ENCODE data around the gene PRKCE. TPM values are rescaled to one million over a fixed set of nuclear protein-coding genes. Genes with fewer than 3 reads are reported as not detected.
A peak's percentile ranks its signal among the peaks of the same experiment; 100 is the strongest.

PRKCE gene
- total RNA-seq, 1 experiment from 2014 or later, result 12.1 TPM

DNA sequence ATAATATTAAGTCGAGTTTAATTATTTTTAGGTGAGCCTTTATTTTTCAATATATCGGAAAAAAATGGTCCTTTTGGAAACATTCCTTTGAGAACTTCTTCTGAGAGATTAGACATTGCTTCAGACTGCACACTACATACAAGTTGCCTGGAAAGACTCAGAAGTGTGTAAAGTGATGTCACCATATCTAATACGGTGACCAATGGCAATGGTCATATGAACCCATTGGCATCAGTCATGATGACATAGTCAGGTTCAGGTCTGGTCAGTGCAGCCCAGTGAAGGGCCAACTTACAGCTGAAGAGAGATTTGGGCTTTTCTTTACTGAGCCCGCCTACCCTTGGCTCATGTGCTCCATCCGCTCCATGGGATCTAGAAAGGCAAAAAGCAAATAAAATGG lies 362.3 kb downstream of the PRKCE start:
- H3K4me3 Mint-ChIP-seq (ENCODE audit: unreplicated experiment), result no peak overlapping the region
- H3K9me3 Mint-ChIP-seq (ENCODE audit: unreplicated experiment), result no peaks in the 10 kb centered on the region
- CTCF ChIA-PET, result interaction anchor here (0.5 to 2.6 kb wide), 12 partner anchors 10 to 447 kb away, joined by 3 to 13 read pairs (median 5); no protein-coding TSS in a partner anchor
- intact Hi-C loops (cut with micrococcal nuclease), result loop anchor here (5.0 kb wide), 2 partner anchors 49 to 599 kb away; no protein-coding TSS in a partner anchor
- peaks cover 23% of the 10 kb centered on the region for H3K36me3 Mint-ChIP-seq (ENCODE audit: insufficient read depth, unreplicated experiment)
- no peak overlapping the region for H3K27ac Mint-ChIP-seq (ENCODE audit: low read depth, unreplicated experiment)
- no TSS peak for BruUV-seq (replicated peaks)
- no peak for DNase-seq (ENCODE audit: unreplicated experiment)
- TF ChIP-seq, protein P1, sequence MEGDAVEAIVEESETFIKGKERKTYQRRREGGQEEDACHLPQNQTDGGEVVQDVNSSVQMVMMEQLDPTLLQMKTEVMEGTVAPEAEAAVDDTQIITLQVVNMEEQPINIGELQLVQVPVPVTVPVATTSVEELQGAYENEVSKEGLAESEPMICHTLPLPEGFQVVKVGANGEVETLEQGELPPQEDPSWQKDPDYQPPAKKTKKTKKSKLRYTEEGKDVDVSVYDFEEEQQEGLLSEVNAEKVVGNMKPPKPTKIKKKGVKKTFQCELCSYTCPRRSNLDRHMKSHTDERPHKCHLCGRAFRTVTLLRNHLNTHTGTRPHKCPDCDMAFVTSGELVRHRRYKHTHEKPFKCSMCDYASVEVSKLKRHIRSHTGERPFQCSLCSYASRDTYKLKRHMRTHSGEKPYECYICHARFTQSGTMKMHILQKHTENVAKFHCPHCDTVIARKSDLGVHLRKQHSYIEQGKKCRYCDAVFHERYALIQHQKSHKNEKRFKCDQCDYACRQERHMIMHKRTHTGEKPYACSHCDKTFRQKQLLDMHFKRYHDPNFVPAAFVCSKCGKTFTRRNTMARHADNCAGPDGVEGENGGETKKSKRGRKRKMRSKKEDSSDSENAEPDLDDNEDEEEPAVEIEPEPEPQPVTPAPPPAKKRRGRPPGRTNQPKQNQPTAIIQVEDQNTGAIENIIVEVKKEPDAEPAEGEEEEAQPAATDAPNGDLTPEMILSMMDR (IDR thresholded peaks at IDR 0.05; ENCODE audit: unreplicated experiment), result no peak
- H3K27me3 Mint-ChIP-seq (ENCODE audit: insufficient read depth, unreplicated experiment), result no peaks in the 10 kb centered on the region
- POLR2A ChIA-PET, result no interaction called here
- H3K4me1 Mint-ChIP-seq (ENCODE audit: insufficient read depth, unreplicated experiment), result no peaks in the 10 kb centered on the region

DNA sequence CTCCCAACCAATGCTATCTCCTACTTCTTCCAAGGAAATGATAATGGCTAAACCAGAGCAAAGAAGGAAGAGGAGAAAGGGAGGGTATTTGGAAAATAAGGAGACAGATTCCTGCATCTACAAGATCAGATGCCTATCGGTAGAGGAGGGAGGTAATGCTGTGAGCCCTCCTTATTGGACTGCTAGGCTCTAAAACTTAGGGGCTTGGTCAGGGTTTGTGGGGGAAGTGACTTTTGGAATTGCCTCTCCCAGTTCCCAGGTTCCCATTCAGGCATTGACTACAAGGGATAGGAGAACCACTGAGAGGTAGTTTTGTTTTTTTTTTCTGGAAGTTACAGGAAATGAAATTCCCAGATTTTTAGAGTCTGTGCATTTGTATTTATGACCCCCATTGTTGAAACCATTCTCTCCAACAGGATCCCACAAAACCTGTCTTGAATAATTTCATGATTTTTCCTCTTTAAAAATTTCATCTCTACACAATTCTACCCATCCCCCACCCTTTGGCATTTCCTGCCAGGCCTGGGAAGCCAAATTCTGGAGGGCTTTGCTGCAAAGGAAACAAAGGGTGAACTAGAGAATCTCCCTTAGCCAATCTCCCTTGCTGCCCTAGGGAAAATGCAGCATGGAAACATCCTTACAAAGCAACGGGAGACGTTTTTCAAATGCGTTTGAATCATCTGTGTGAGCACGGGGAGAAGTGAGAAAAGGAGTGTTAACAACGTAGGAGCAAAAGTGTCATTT lies 363.6 kb downstream of the PRKCE start:
- H3K4me1 Mint-ChIP-seq (ENCODE audit: insufficient read depth, unreplicated experiment), result no peaks in the 10 kb centered on the region
- ChIA-PET POLR2A (interaction anchor here (0.6 kb wide), 1 partner anchor 642 kb away, joined by 3 read pairs; no protein-coding TSS in a partner anchor), CTCF (interaction anchor here (0.7 kb wide), 1 partner anchor 13 kb away, joined by 3 read pairs; no protein-coding TSS in a partner anchor)
- no peak overlapping the region for H3K27ac Mint-ChIP-seq (ENCODE audit: low read depth, unreplicated experiment)
- H3K36me3 Mint-ChIP-seq (ENCODE audit: insufficient read depth, unreplicated experiment), result peaks cover 28% of the 10 kb centered on the region
- no peak overlapping the region for H3K4me3 Mint-ChIP-seq (ENCODE audit: unreplicated experiment)
- DNase-seq (ENCODE audit: unreplicated experiment), result peak; percentile 41
- no peaks in the 10 kb centered on the region for H3K9me3 Mint-ChIP-seq (ENCODE audit: unreplicated experiment)
- TF ChIP-seq, protein P1 (IDR thresholded peaks at IDR 0.05; ENCODE audit: unreplicated experiment), result no peak
- no peaks in the 10 kb centered on the region for H3K27me3 Mint-ChIP-seq (ENCODE audit: insufficient read depth, unreplicated experiment)
- BruUV-seq (replicated peaks), result no TSS peak
- intact Hi-C loops (cut with micrococcal nuclease), result loop anchor here (5.0 kb wide), 2 partner anchors 47 to 597 kb away; no protein-coding TSS in a partner anchor

DNA sequence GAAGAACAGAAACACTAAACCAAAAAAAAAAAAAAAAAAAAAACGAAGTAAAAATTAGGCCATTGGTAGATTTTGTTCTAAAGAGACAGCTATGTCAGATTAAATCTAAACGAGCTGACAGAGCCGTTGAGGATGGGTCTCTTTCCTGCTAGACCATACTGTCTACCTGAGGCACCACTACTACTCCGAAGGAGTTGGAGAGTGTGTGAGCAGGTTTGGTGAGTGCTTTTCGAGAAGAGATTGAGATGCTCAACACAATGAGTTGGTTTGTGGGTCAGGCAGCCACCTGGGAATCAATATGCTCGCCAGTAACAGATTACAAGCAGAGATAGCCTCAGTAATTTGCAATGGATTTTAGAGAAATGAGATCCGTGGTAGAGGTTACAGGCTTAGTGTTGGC lies 364.2 kb downstream of the PRKCE start:
- intact Hi-C loops (cut with micrococcal nuclease), result no loop called here
- Mint-ChIP-seq H3K4me3 (ENCODE audit: unreplicated experiment) (no peak overlapping the region), H3K27ac (ENCODE audit: low read depth, unreplicated experiment) (no peak overlapping the region)

DNA sequence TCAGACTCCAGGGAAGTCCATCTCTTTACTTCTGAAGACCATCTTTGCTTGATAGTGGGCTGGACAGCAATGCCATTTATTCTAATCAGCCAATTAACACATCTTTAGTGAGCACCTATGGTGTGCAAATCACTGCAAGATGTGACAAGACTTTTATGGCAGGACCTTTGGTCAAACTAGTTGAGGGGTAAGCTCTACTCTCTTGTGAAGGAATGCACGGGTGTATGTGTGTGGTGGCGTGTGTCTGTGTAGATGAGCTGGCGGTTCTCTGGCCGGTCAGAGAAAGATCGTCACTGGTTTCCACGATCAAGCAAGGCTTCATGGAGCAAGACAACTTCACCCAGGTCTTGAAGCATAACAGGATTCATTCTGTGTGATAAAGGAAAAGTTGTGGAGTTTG lies 364.6 kb downstream of the PRKCE start:
- no peaks in the 10 kb centered on the region for H3K4me1 Mint-ChIP-seq (ENCODE audit: insufficient read depth, unreplicated experiment)
- H3K9me3 Mint-ChIP-seq (ENCODE audit: unreplicated experiment), result no peaks in the 10 kb centered on the region
- intact Hi-C loops (cut with micrococcal nuclease), result no loop called here
- H3K36me3 Mint-ChIP-seq (ENCODE audit: insufficient read depth, unreplicated experiment), result peaks cover 28% of the 10 kb centered on the region
- CTCF ChIA-PET, result interaction anchor here (0.5 to 1.2 kb wide), 3 partner anchors 12 to 352 kb away, joined by 3 read pairs; no protein-coding TSS in a partner anchor
- H3K27me3 Mint-ChIP-seq (ENCODE audit: insufficient read depth, unreplicated experiment), result no peaks in the 10 kb centered on the region
- BruUV-seq (replicated peaks), result no TSS peak
- no peak overlapping the region for H3K4me3 Mint-ChIP-seq (ENCODE audit: unreplicated experiment)
- POLR2A ChIA-PET, result interaction anchor here (0.7 kb wide), 1 partner anchor 281 kb away, joined by 3 read pairs; the partner anchor contains the start of gene EPAS1
- no peak for DNase-seq (ENCODE audit: unreplicated experiment)
- no peak overlapping the region for H3K27ac Mint-ChIP-seq (ENCODE audit: low read depth, unreplicated experiment)
- TF ChIP-seq, protein P1 (IDR thresholded peaks at IDR 0.05; ENCODE audit: unreplicated experiment), result no peak

More for the DNA sequence above, 364.2 kb downstream of the PRKCE start:
- BruUV-seq (replicated peaks), result no TSS peak
- POLR2A ChIA-PET, result interaction anchor here (0.7 kb wide), 1 partner anchor 281 kb away, joined by 3 read pairs; the partner anchor contains the start of gene EPAS1
- Mint-ChIP-seq H3K27me3 (ENCODE audit: insufficient read depth, unreplicated experiment) (no peaks in the 10 kb centered on the region), H3K9me3 (ENCODE audit: unreplicated experiment) (no peaks in the 10 kb centered on the region), H3K4me1 (ENCODE audit: insufficient read depth, unreplicated experiment) (no peaks in the 10 kb centered on the region), H3K36me3 (ENCODE audit: insufficient read depth, unreplicated experiment) (peaks cover 28% of the 10 kb centered on the region)
- CTCF ChIA-PET, result interaction anchor here (0.7 to 1.2 kb wide), 2 partner anchors 12 to 22 kb away, joined by 3 read pairs; no protein-coding TSS in a partner anchor
- TF ChIP-seq, protein P1 (IDR thresholded peaks at IDR 0.05; ENCODE audit: unreplicated experiment), result no peak
- no peak for DNase-seq (ENCODE audit: unreplicated experiment)

All from MCF 10A (cell line).